Measurements from ENCODE around the gene GMIP.

GMIP gene

GRCh38 chr19:19656451-19657396 lies 13.3 kb upstream of the GMIP start:
- no peak overlapping the region for H3K4me3 ChIP-seq (ENCODE audit: low read length)
- no peak for DNase-seq (ENCODE audit: low read depth)
- no peak for TF ChIP-seq CTCF (conservative IDR thresholded peaks at IDR 0.05; ENCODE audit: low read length)

- DNase-seq (ENCODE audit: low read depth), result no peak
- no peak for TF ChIP-seq CTCF (conservative IDR thresholded peaks at IDR 0.05; ENCODE audit: low read length)
- no peak overlapping the region for H3K4me3 ChIP-seq (ENCODE audit: low read length)
Measured at GRCh38 chr19:19655641-19656343, 12.3 kb upstream of the GMIP start.

- DNase-seq (ENCODE audit: low read depth), result no peak
- no peak for TF ChIP-seq CTCF (conservative IDR thresholded peaks at IDR 0.05; ENCODE audit: low read length)
Measured at GRCh38 chr19:19655051-19655594, 11.7 kb upstream of the GMIP start.

GRCh38 chr19:19654441-19654840 lies 11.0 kb upstream of the GMIP start:
- DNase-seq (ENCODE audit: low read depth), result no peak
- no peak overlapping the region for H3K4me3 ChIP-seq (ENCODE audit: low read length)
- TF ChIP-seq CTCF (conservative IDR thresholded peaks at IDR 0.05; ENCODE audit: low read length), result no peak

More at GRCh38 chr19:19655051-19655594, 11.7 kb upstream of the GMIP start:
- no peak overlapping the region for H3K4me3 ChIP-seq (ENCODE audit: low read length)

GRCh38 chr19:19653597-19654147 lies 10.2 kb upstream of the GMIP start:
- no peak overlapping the region for H3K4me3 ChIP-seq (ENCODE audit: low read length)
- no peak for TF ChIP-seq CTCF (conservative IDR thresholded peaks at IDR 0.05; ENCODE audit: low read length)
- no peak for DNase-seq (ENCODE audit: low read depth)

- DNase-seq (ENCODE audit: low read depth), result peak; percentile 13
- no peak for TF ChIP-seq CTCF (conservative IDR thresholded peaks at IDR 0.05; ENCODE audit: low read length)
- H3K4me3 ChIP-seq (ENCODE audit: low read length), result no peak overlapping the region
Measured at GRCh38 chr19:19652482-19653295, 9.2 kb upstream of the GMIP start.
